Mesodermal cell (in vitro differentiated cells): ENCODE results near the gene SH2D4B.
A peak's percentile ranks its signal among the peaks of the same experiment; 100 is the strongest.

ENCODE experiments used
- H3K27ac ChIP-seq: 2 replicates; pipeline ENCODE4 v1.7.0; 2013; ENCODE audit warnings: mild to moderate bottlenecking, low read depth, low read length, moderate library complexity; ENCODE audit not compliant: severe bottlenecking
- H3K36me3 ChIP-seq: 2 replicates; pipeline ENCODE4 v1.7.1; 2013; ENCODE audit warnings: mild to moderate bottlenecking, low read length, moderate library complexity; ENCODE audit not compliant: control insufficient read depth, insufficient read depth
- H3K4me1 ChIP-seq: one replicate; pipeline ENCODE4 v1.7.1; 2013; ENCODE audit warnings: mild to moderate bottlenecking, low read length; ENCODE audit not compliant: insufficient read depth, control insufficient read depth, poor library complexity, severe bottlenecking
- H3K4me3 ChIP-seq: 2 replicates; pipeline ENCODE4 v1.7.0; 2013; ENCODE audit warnings: low read length, control low read depth, mild to moderate bottlenecking; ENCODE audit not compliant: insufficient read depth, poor library complexity, severe bottlenecking; ENCODE audit errors: extremely low read depth
- H3K9me3 ChIP-seq: 2 replicates; pipeline ENCODE4 v1.7.1; 2013; ENCODE audit warnings: mild to moderate bottlenecking, low read length, moderate library complexity; ENCODE audit not compliant: control insufficient read depth
- WGBS, 2 experiments: methylation state at CpG; one replicate each; pipeline ENCODE4 v1.1.5; 2013; ENCODE audit warnings: missing lambda C conversion rate in 2 of 2; ENCODE audit not compliant: insufficient coverage in 2 of 2; 5-methylcytosine and 5-hydroxymethylcytosine counted together

Gene SH2D4B

GRCh38 chr10:80504897-80505465 is 32.7 kb upstream of the SH2D4B start:
- Histone ChIP-seq H3K36me3 (peaks cover 27% of the 10 kb centered on the region), H3K9me3 (no peaks in the 10 kb centered on the region), H3K4me1 (peaks cover 92% of the 10 kb centered on the region), H3K4me3 (no peak overlapping the region), H3K27ac (peak overlapping the region; percentile 92)
- WGBS, 2 experiments = 89 to 100% methylated on average over 1 to 3 of the region's 5 CpGs

- Histone ChIP-seq H3K4me1 (peaks cover 87% of the 10 kb centered on the region), H3K4me3 (no peak overlapping the region), H3K27ac (peak overlapping the region; percentile 92), H3K9me3 (no peaks in the 10 kb centered on the region), H3K36me3 (peaks cover 39% of the 10 kb centered on the region)
- 65% methylated on average over 4 of the region's 6 CpGs; no CpG with 5 or more reads in 1 of the 2 experiments for WGBS, 2 experiments
Measured at GRCh38 chr10:80506189-80506575, 31.5 kb upstream of the SH2D4B start.

DNA sequence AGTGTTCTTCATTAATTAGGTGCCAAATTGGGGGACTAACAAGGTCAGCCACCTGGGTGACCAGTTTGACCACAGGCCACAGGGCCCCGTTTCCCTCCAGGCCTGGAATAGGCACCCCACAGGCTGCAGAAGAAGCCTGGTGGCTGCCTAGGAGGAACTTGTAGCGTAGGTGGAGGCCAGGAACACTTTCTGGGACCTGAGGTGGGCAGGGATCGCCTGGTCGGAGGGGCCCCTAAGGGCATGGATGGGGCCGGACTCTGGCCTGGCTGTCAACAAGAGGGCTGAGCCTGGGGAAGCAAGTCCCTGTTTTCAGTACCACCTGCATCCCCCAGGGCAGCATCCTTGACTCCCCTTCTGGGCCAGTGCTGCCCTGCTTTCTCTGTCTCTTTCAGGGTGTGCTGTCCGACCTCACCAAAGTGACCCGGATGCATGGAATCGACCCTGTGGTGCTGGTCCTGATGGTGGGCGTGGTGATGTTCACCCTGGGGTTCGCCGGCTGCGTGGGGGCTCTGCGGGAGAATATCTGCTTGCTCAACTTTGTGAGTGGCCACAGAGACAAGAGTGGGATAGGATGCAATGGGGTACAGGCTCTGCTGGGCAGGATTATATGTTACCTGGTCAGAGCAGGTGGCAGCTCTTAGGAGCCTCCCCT is 30.7 kb upstream of the SH2D4B start:
- Histone ChIP-seq H3K27ac (peak overlapping the region; percentile 92), H3K4me3 (no peak overlapping the region), H3K9me3 (no peaks in the 10 kb centered on the region), H3K4me1 (peaks cover 79% of the 10 kb centered on the region), H3K36me3 (peaks cover 46% of the 10 kb centered on the region)
- WGBS, 2 experiments = 92 to 98% methylated on average over 12 to 13 of the region's 13 CpGs

DNA sequence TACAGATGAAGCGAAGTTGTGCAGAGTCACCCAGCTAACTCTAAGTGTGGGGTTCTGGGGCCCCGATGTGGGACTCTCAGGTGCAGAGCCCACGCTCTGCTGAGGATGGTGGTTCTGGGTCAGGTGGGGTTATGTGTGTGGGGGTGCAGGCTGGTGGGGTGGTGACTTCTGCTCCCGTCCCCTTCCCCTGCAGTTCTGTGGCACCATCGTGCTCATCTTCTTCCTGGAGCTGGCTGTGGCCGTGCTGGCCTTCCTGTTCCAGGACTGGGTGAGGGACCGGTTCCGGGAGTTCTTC is 28.6 kb upstream of the SH2D4B start:
- Histone ChIP-seq H3K9me3 (no peaks in the 10 kb centered on the region), H3K4me1 (peaks cover 59% of the 10 kb centered on the region), H3K27ac (peak overlapping the region; percentile 60), H3K4me3 (no peak overlapping the region), H3K36me3 (peaks cover 67% of the 10 kb centered on the region)
- 93 to 98% methylated on average over 7 of the region's 8 CpGs for WGBS, 2 experiments

GRCh38 chr10:80509403-80510161 is 28.1 kb upstream of the SH2D4B start:
- Histone ChIP-seq H3K9me3 (no peaks in the 10 kb centered on the region), H3K4me1 (peaks cover 53% of the 10 kb centered on the region), H3K27ac (peak overlapping the region; percentile 60), H3K4me3 (no peak overlapping the region), H3K36me3 (peaks cover 72% of the 10 kb centered on the region)
- WGBS, 2 experiments = 73 to 91% methylated on average over 14 to 17 of the region's 18 CpGs

DNA sequence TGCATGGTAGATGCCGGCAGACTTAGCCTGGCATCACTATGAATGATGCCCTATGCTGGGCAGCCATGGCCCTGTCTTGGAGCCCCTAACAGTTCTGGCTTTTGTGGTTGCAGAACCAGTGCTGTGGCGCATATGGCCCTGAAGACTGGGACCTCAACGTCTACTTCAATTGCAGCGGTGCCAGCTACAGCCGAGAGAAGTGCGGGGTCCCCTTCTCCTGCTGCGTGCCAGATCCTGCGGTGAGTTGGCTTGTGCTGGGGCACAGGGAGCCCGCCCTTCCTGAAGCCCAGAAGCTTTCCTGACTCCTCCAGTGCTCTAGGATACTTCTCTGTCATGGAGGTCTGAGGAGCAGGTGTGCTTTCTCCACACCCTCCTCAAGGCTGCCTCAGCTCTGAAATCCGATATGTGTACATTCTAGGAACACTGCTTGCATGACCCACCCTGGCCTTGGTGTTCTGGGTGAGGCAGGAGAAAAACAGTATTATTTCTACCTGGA is 25.6 kb upstream of the SH2D4B start:
- H3K36me3 ChIP-seq = peaks cover 92% of the 10 kb centered on the region
- H3K27ac ChIP-seq = no peak overlapping the region

DNA sequence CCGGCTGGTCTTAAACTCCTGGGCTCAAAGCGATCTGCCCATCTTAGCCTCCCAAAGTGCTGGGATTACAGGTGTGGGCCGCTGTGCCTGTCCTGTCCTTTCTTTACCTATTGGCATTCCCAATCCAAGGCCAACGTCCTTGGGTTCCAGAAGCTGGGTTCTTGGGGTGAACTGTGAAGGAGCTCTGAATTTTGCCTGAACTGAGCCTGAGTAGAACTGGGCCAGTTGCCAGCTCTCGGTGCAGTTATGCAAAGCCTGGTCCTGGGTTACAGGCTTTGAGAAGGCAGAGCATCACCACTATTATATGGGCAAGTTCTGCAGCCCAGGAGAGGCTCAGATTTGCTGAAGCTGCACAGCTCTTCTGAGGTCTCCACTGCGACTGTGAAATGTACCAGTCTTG is 24.6 kb upstream of the SH2D4B start:
- H3K36me3 ChIP-seq = peaks cover 97% of the 10 kb centered on the region
- WGBS, 2 experiments = 92 to 100% methylated on average over 4 to 5 of the region's 6 CpGs
- no peak overlapping the region for H3K27ac ChIP-seq
- no peak overlapping the region for H3K4me3 ChIP-seq
- H3K9me3 ChIP-seq = no peaks in the 10 kb centered on the region
- peaks cover 23% of the 10 kb centered on the region for H3K4me1 ChIP-seq

More for the DNA sequence above, 25.6 kb upstream of the SH2D4B start:
- 91 to 99% methylated on average over 5 to 9 of the region's 10 CpGs for whole genome bisulfite sequencing, 2 experiments
- Histone ChIP-seq H3K9me3 (no peaks in the 10 kb centered on the region), H3K4me3 (no peak overlapping the region), H3K4me1 (peaks cover 30% of the 10 kb centered on the region)

GRCh38 chr10:80515511-80515910 is 22.2 kb upstream of the SH2D4B start:
- H3K4me3 ChIP-seq = no peak overlapping the region
- WGBS, 2 experiments = 90 to 100% methylated on average over 1 to 2 of the region's 5 CpGs
- no peaks in the 10 kb centered on the region for H3K4me1 ChIP-seq
- peaks cover 98% of the 10 kb centered on the region for H3K36me3 ChIP-seq
- no peak overlapping the region for H3K27ac ChIP-seq
- H3K9me3 ChIP-seq = no peaks in the 10 kb centered on the region

DNA sequence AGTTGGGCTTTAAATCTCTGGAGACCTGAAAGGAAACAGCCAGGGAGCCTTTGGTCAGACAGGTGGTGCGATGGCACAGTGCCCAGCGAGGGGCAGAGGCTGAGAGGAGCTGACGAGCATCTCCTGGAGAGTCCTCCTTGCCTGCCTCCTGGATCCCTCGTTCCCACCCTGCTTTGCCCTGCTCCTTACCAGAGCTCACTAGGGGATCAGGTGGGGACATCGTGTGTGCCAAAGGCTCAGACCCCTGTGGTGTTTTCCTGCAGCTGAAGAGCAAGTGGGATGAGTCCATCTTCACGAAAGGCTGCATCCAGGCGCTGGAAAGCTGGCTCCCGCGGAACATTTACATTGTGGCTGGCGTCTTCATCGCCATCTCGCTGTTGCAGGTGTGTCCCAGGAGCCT is 21.8 kb upstream of the SH2D4B start:
- H3K27ac ChIP-seq = no peak overlapping the region
- H3K4me3 ChIP-seq = no peak overlapping the region
- H3K9me3 ChIP-seq = no peaks in the 10 kb centered on the region
- peaks cover 98% of the 10 kb centered on the region for H3K36me3 ChIP-seq
- 98% methylated on average over 12 of the region's 12 CpGs for WGBS, 2 experiments
- no peaks in the 10 kb centered on the region for H3K4me1 ChIP-seq

DNA sequence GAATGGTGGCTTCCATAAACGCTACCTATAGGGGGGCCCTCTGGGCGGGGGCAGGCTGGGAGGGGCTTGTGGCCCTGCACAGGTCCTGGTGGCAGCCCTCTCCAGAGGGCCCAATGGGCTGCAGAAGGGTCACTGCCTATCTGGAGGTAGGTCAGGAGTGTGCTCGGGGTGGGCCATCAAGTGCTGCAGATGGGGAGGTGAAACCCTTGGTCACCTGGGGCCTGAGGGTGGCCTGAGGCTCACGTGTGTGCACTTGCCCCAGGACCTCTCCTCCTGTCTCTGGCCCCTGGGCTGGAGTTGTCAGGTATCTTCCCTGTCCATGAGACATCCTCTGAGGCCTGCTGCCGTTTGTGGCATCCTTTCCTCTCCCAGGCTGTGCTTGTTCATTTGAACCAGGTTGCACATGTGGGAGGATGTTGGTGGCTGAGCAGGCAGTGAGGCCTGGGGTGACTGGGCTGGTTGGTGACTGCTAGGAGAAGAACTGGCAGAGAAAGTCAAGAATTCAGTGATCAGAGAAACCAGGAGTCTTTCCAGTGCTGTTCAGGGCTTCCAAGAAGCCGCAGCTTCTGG is 21.1 kb upstream of the SH2D4B start:
- no peak overlapping the region for H3K4me3 ChIP-seq
- no peak overlapping the region for H3K27ac ChIP-seq
- H3K36me3 ChIP-seq = peaks cover 99% of the 10 kb centered on the region
- WGBS, 2 experiments = 94 to 98% methylated on average over 5 of the region's 6 CpGs
- no peaks in the 10 kb centered on the region for H3K4me1 ChIP-seq
- no peaks in the 10 kb centered on the region for H3K9me3 ChIP-seq
